ENCODE results near the gene LEFTY1.

The LEFTY1 gene

GRCh38 chr1:225928186-225929175 lies 39.5 kb upstream of the LEFTY1 start:
- no peak for TF ChIP-seq Cebpa-rat (IDR thresholded peaks at IDR 0.05)
- no peak overlapping the region for H3K4me3 ChIP-seq
- no peaks in the 10 kb centered on the region for H3K9me3 ChIP-seq
- H3K4me2 ChIP-seq, result no peak overlapping the region
- peaks cover 7% of the 10 kb centered on the region; the same call in 1 of the 2 replicates for H3K4me1 ChIP-seq
- H3K36me3 ChIP-seq, result no peaks in the 10 kb centered on the region
- no peaks in the 10 kb centered on the region for H3K27me3 ChIP-seq
- H4K20me1 ChIP-seq, result no peaks in the 10 kb centered on the region
- H3K27ac ChIP-seq, result peak overlapping the region; percentile 13; the same call in 1 of the 2 replicates
- no peak overlapping the region for H3K9ac ChIP-seq

GRCh38 chr1:225926551-225927113 lies 37.7 kb upstream of the LEFTY1 start:
- no peak overlapping the region for H3K9ac ChIP-seq
- no peak overlapping the region for H3K4me3 ChIP-seq
- H4K20me1 ChIP-seq, result peaks cover 11% of the 10 kb centered on the region; the same call in 1 of the 2 replicates
- H3K27me3 ChIP-seq, result no peaks in the 10 kb centered on the region
- H3K36me3 ChIP-seq, result peaks cover 11% of the 10 kb centered on the region
- no peak overlapping the region for H3K27ac ChIP-seq
- no peak for TF ChIP-seq Cebpa-rat (IDR thresholded peaks at IDR 0.05)
- peaks cover 26% of the 10 kb centered on the region for H3K4me1 ChIP-seq
- no peak overlapping the region for H3K4me2 ChIP-seq
- H3K9me3 ChIP-seq, result no peaks in the 10 kb centered on the region

- Histone ChIP-seq H3K4me1 (peaks cover 51% of the 10 kb centered on the region), H4K20me1 (peaks cover 32% of the 10 kb centered on the region; the same call in 1 of the 2 replicates), H3K4me3 (peak within 1 kb of the TSS; percentile 92), H3K9me3 (no peaks in the 10 kb centered on the region), H3K27me3 (no peaks in the 10 kb centered on the region), H3K27ac (peak within 1 kb of the TSS; percentile 98), H3K36me3 (peaks cover 36% of the 10 kb centered on the region), H3K9ac (peak within 1 kb of the TSS; percentile 97), H3K4me2 (peak within 1 kb of the TSS; percentile 94)
- TF ChIP-seq Cebpa-rat (IDR thresholded peaks at IDR 0.05), result peak; percentile 55; the same call in 1 of the 2 replicates
Measured at GRCh38 chr1:225923692-225924555, 35.0 kb upstream of the LEFTY1 start, which contains the start of gene PYCR2. Gene PYCR2, minus strand, starts transcription at chr1:225924250. Its CDS starts 140 bp downstream, at chr1:225924110.

- H3K27me3 ChIP-seq, result no peaks in the 10 kb centered on the region
- peak overlapping the region; percentile 92 for H3K4me3 ChIP-seq
- peak overlapping the region; percentile 98 for H3K27ac ChIP-seq
- H3K4me1 ChIP-seq, result peaks cover 51% of the 10 kb centered on the region
- peaks cover 42% of the 10 kb centered on the region for H3K36me3 ChIP-seq
- H3K4me2 ChIP-seq, result peak overlapping the region; percentile 94
- H4K20me1 ChIP-seq, result peaks cover 32% of the 10 kb centered on the region; the same call in 1 of the 2 replicates
- no peak for TF ChIP-seq Cebpa-rat (IDR thresholded peaks at IDR 0.05)
- H3K9me3 ChIP-seq, result no peaks in the 10 kb centered on the region
- H3K9ac ChIP-seq, result peak overlapping the region; percentile 97
Measured at GRCh38 chr1:225923381-225923691, 34.4 kb upstream of the LEFTY1 start.

DNA sequence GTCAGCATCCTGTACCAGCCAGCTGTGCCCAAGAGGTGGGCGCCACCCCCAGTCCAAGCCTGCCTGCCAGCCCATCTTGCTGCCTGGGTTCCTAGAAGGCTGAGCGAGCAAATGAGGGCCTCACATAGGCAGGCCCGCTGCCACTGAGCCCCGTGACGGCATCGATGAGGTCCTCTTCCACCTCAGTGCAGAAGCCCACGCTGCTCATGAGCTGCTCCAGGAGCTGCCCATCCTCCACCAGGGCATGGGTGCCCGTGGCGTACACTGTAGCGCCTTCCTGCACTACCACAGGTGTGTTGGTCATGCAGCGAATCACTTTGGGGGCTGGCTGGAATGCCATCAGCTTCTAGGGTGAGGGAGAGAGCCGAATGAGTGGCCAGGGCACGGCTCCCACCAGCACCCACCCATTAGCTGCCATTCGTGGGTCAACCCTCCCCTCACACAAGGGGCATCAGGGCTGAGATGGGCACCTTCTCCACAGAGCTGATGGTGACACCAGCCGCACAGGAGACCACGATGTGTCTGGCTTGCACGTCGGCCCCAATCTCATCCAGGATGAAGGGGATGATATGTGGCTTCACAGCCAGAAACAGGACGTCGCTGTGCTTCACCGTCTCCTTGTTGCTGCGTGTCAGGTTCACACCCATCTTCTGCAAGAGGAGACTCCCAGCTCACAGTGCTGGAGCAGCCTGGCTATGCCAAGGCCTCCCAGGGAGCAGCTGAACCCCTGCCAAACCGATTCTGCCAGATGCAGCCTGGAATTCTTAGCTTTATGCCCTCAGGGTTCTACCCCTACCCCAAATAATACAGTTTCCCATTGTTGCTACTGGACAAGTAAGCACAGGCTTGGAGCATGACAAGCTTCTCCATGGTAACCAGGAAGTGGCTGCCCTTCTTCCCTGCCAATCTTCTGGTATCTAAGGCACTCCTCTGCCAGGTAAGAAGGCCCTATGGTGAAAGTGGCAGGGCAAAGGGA lies 33.1 kb upstream of the LEFTY1 start:
- no peak for TF ChIP-seq Cebpa-rat (IDR thresholded peaks at IDR 0.05)
- H3K4me3 ChIP-seq, result no peak overlapping the region
- no peaks in the 10 kb centered on the region for H3K9me3 ChIP-seq
- no peak overlapping the region for H3K9ac ChIP-seq
- H4K20me1 ChIP-seq, result peaks cover 32% of the 10 kb centered on the region; the same call in 1 of the 2 replicates
- H3K27ac ChIP-seq, result no peak overlapping the region
- H3K36me3 ChIP-seq, result peaks cover 55% of the 10 kb centered on the region
- no peaks in the 10 kb centered on the region for H3K27me3 ChIP-seq
- peak overlapping the region; percentile 94 for H3K4me2 ChIP-seq
- peaks cover 51% of the 10 kb centered on the region for H3K4me1 ChIP-seq

DNA sequence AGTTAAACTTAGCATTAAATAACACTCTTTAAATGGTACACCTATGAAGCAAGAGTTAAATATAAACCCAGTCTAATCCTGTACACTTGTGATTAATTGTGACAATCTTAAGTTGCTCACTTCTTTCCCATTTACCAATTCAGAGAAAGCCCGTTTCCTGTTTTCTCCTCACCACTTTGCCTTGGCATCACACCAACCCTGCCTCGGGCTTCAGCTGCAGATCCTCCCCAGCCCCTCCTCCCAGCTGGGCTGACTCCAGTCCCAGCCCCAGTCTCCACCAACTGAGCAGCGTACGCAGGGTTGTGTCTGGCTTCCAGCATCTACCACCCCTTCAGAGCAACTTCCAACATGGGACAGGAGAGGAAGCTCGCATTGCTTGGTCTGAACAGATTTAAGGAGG lies 31.0 kb upstream of the LEFTY1 start:
- Histone ChIP-seq H3K4me1 (peaks cover 49% of the 10 kb centered on the region), H3K9ac (0 out of 2 replicates have a peak overlapping the region, but pooled peaks have one; percentile 49), H3K27ac (peak overlapping the region; percentile 36; the same call in 1 of the 2 replicates), H4K20me1 (peaks cover 45% of the 10 kb centered on the region; the same call in 1 of the 2 replicates), H3K4me2 (peak overlapping the region; percentile 67), H3K9me3 (no peaks in the 10 kb centered on the region), H3K4me3 (no peak overlapping the region), H3K27me3 (no peaks in the 10 kb centered on the region), H3K36me3 (peaks cover 77% of the 10 kb centered on the region)
- TF ChIP-seq Cebpa-rat (IDR thresholded peaks at IDR 0.05), result no peak

DNA sequence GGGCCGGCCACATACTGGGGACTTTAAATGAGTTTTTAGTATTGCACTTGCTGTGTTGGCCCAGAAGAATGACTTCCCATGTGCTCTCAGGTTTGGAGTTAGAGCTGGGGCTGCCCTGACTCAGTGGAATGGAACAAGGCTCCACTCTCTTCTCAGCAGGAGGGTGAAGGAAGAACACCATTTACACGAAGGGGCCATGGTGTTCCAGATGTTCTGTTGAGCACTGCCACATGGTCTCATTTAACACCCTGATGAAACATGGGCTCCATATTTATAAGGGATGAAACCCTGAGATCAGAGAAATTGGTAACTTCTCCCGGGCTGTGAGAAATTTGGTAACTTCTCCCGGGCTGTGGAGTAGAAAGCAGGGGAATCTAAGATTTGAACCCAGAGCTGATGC lies 29.3 kb upstream of the LEFTY1 start:
- Histone ChIP-seq H4K20me1 (peaks cover 45% of the 10 kb centered on the region; the same call in 1 of the 2 replicates), H3K4me1 (peaks cover 42% of the 10 kb centered on the region), H3K36me3 (peaks cover 92% of the 10 kb centered on the region), H3K4me2 (no peak overlapping the region), H3K4me3 (no peak overlapping the region), H3K27ac (no peak overlapping the region), H3K27me3 (no peaks in the 10 kb centered on the region), H3K9me3 (no peaks in the 10 kb centered on the region), H3K9ac (no peak overlapping the region)
- TF ChIP-seq Cebpa-rat (IDR thresholded peaks at IDR 0.05), result no peak

- Histone ChIP-seq H3K4me3 (no peak overlapping the region), H3K9ac (no peak overlapping the region), H3K9me3 (no peaks in the 10 kb centered on the region), H3K4me1 (peaks cover 34% of the 10 kb centered on the region), H3K27me3 (no peaks in the 10 kb centered on the region), H3K36me3 (peaks cover 97% of the 10 kb centered on the region), H3K4me2 (no peak overlapping the region), H4K20me1 (peaks cover 44% of the 10 kb centered on the region; the same call in 1 of the 2 replicates), H3K27ac (no peak overlapping the region)
- TF ChIP-seq Cebpa-rat (IDR thresholded peaks at IDR 0.05), result no peak
Measured at GRCh38 chr1:225917536-225917935, 28.6 kb upstream of the LEFTY1 start.

All from BLaER1 (cell line).